K562 (cell line): ENCODE data around the gene SIGLEC11. TPM values are rescaled to one million over a fixed set of nuclear protein-coding genes. Genes with fewer than 3 reads are reported as not detected.

ENCODE experiments used
- BRCA1 ChIP-seq, 2 experiments: fragments of 450-650 bp in 1 of 2; sonication (generic) in 1 of 2; formaldehyde crosslinking in 1 of 2; IDR thresholded peaks; 2 replicates each; pipeline versions ENCODE4 v1.5.0 to v1.6.1; 2017 to 2020; ENCODE audit warnings: mild to moderate bottlenecking in 1 of 2, missing genetic modification reagents in 1 of 2
- CREB3L1 ChIP-seq: fragments of 450-650 bp; IDR thresholded peaks from 2 replicates; pipeline ENCODE4 v1.6.1; 2014; ENCODE audit warnings: low read depth, mild to moderate bottlenecking, moderate library complexity, borderline replicate concordance
- DDX20 ChIP-seq: fragments of 450-650 bp; IDR thresholded peaks from 2 replicates; pipeline ENCODE4 v1.6.1; 2016; ENCODE audit warnings: missing genetic modification characterization, low read depth, mild to moderate bottlenecking, missing compliant biosample characterization, moderate library complexity
- EP400 ChIP-seq: fragments of 450-650 bp; IDR thresholded peaks from 2 replicates; pipeline ENCODE4 v1.6.1; 2017; ENCODE audit warnings: antibody characterized with exemption, mild to moderate bottlenecking, moderate library complexity
- ETV6 ChIP-seq, 3 experiments: fragments of 150-350 bp in 1 of 3; sonication (generic) in 1 of 3; formaldehyde crosslinking in 1 of 3; IDR thresholded peaks; 2 replicates each; pipeline versions ENCODE4 v1.6.1 to v1.8.0; 2014 to 2022; ENCODE audit warnings: borderline replicate concordance in 2 of 3, low read depth in 2 of 3, antibody characterized with exemption in 1 of 3, low read length in 1 of 3, mild to moderate bottlenecking in 1 of 3, missing genetic modification reagents in 1 of 3
- HDAC3 ChIP-seq: fragments of 450-650 bp; IDR thresholded peaks from 2 replicates; pipeline ENCODE4 v1.6.1; 2018; ENCODE audit warnings: borderline replicate concordance, mild to moderate bottlenecking, moderate library complexity; ENCODE audit not compliant: partially characterized antibody
- MAFF ChIP-seq: IDR thresholded peaks from 2 replicates; pipeline ENCODE4 v1.6.1; 2012; ENCODE audit warnings: low read length, improper control_type of control experiment
- MTF1 ChIP-seq: fragments of 250-450 bp; sonication (Bioruptor Pico); IDR thresholded peaks from 2 replicates; pipeline ENCODE4 v1.9.0; 2021; ENCODE audit warnings: moderate library complexity, mild to moderate bottlenecking, inconsistent platforms, borderline replicate concordance
- OTX1 ChIP-seq: fragments of 450-650 bp; formaldehyde crosslinking; IDR thresholded peaks from 2 replicates; pipeline ENCODE4 v1.4.0; 2022; ENCODE audit warnings: mild to moderate bottlenecking
- POLR3G ChIP-seq: IDR thresholded peaks from 2 replicates; pipeline ENCODE4 v1.6.1; 2011; ENCODE audit not compliant: insufficient read length, insufficient replicate concordance; ENCODE audit errors: extremely low read depth
- RBM14 ChIP-seq: fragments of 200-400 bp; formaldehyde crosslinking; IDR thresholded peaks from 2 replicates; pipeline ENCODE4 v1.6.1; 2018; ENCODE audit warnings: low read depth, mild to moderate bottlenecking, low read length, moderate library complexity, borderline replicate concordance; ENCODE audit not compliant: insufficient read depth
- SAP30 ChIP-seq: fragments of 200-600 bp; sonication (generic); IDR thresholded peaks from 2 replicates; pipeline ENCODE4 v1.6.1; 2012; ENCODE audit warnings: borderline replicate concordance, low read depth, mild to moderate bottlenecking, moderate library complexity, low read length, control low read depth, inconsistent platforms; ENCODE audit not compliant: insufficient read depth, poor library complexity, severe bottlenecking
- SNAPC5 ChIP-seq: fragments of 250-450 bp; sonication (Bioruptor Pico); IDR thresholded peaks from 2 replicates; pipeline ENCODE4 v1.8.0; 2021; ENCODE audit warnings: moderate library complexity, mild to moderate bottlenecking, inconsistent platforms
- TAF15 ChIP-seq: fragments of 200-400 bp; formaldehyde crosslinking; IDR thresholded peaks from 2 replicates; pipeline ENCODE4 v1.6.1; 2017; ENCODE audit warnings: mild to moderate bottlenecking, low read depth, low read length, moderate library complexity
- ZNF165 ChIP-seq: fragments of 250-450 bp; sonication (Bioruptor Pico); IDR thresholded peaks from 2 replicates; pipeline ENCODE4 v1.4.0; 2020; ENCODE audit warnings: borderline replicate concordance
- ZNF174 ChIP-seq: fragments of 250-450 bp; sonication (Bioruptor Pico); IDR thresholded peaks from 2 replicates; pipeline ENCODE4 v1.4.0; 2020; ENCODE audit warnings: mild to moderate bottlenecking
- ZNF592 ChIP-seq: fragments of 450-650 bp; IDR thresholded peaks from 2 replicates; pipeline ENCODE4 v1.6.1; 2017; ENCODE audit warnings: antibody characterized with exemption, mild to moderate bottlenecking
- ZNF766 ChIP-seq: fragments of 200-800 bp; sonication (Bioruptor generic); conservative IDR thresholded peaks from 2 replicates; pipeline ENCODE4 v1.6.1; 2016; ENCODE audit warnings: missing genetic modification characterization, missing compliant biosample characterization
- ZNF77 ChIP-seq: fragments of 250-450 bp; sonication (Bioruptor Pico); IDR thresholded peaks from 2 replicates; pipeline ENCODE4 v1.5.0; 2020
- polyA plus RNA-seq, 8 experiments: library from polyadenylated mRNA; depleted of rRNA in 4 of 8; stranded (reverse) in 5 of 8; unstranded in 3 of 8; fragments of >200 nt; fragmentation: Nextera tagmentation in 2 of 8; fragmentation: Illumina TruSeq in 1 of 8; extraction: Ambion mirVana in 2 of 8; extraction: Trizol in 1 of 8; gene quantifications; 2 replicates each; pipeline versions ENCODE4 v1.2.1 to v1.2.3, GENCODE V29; 2011 to 2014; ENCODE audit warnings: inconsistent platforms in 1 of 8, missing spikeins in 1 of 8
- total RNA-seq, 7 experiments: library from RNA; depleted of rRNA in 6 of 7; stranded (reverse); fragments of >200 nt in 6 of 7; fragmentation: Illumina TruSeq in 2 of 7; extraction: Trizol in 2 of 7; gene quantifications; 2 replicates each; pipeline versions ENCODE4 v1.2.1 to v1.2.3, GENCODE V29; 2011 to 2021; ENCODE audit warnings: low replicate concordance in 1 of 7

SIGLEC11 gene
- total and polyA plus RNA-seq, 9 of the 15 experiments (the other 6 are each of a cell fraction or from before 2014, with no cell fraction given): not detected

DNA sequence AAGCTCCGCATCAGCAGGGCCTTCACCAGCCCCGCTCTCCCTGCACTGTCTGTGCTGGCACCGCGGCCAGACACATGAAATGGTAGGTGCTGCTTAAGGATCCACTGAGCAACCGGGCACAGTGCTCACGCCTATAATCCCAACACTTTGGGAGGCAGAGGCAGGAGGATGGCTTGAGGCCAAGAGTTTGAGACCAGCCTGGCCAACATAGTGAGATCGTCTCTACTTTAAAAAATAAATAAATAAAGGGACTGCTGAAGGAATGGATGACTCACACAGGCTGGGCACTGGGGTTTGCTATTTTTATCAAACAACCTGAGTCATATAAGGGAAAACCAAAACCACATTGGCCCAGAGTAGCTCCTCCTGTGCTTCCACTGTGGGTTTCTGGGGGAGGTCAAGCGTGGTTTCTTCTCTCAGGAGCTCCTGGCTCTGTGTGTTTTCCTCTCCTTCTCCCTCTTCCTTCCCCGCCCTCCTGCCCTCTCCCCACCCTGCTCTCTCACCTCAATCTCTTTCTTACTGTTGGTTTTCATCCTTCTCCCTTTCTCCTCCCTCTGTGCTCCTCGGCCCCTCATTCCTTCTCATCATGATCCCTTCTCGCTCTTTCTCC lies 42.9 kb upstream of the SIGLEC11 start (continued):
- TF ChIP-seq ZNF165: no peak
- TF ChIP-seq TAF15: no peak
- no peak for TF ChIP-seq HDAC3
- no peak for TF ChIP-seq SAP30
- TF ChIP-seq ZNF77 (CRISPR knock-in tag): no peak
- peak; percentile 77; the same call in 1 of the 2 replicates for TF ChIP-seq ZNF766 (CRISPR knock-in tag)
- no peak for TF ChIP-seq ZNF592
- TF ChIP-seq EP400: no peak
- TF ChIP-seq OTX1 (CRISPR knock-in tag): 0 out of 2 replicates have a peak, but pooled peaks have one; percentile 73
- TF ChIP-seq ETV6 (IDR thresholded peaks at IDR 0.05; ENCODE audit: borderline replicate concordance in 1 of 2, low read depth in 2 of 2, low read length in 1 of 2): no peak
- no peak for TF ChIP-seq ETV6 (CRISPR knock-in tag; IDR thresholded peaks at IDR 0.05; ENCODE audit: borderline replicate concordance)
- no peak for TF ChIP-seq BRCA1 (IDR thresholded peaks at IDR 0.05)
- no peak for TF ChIP-seq BRCA1 (CRISPR knock-in tag; IDR thresholded peaks at IDR 0.05)
- no peak for TF ChIP-seq CREB3L1
- TF ChIP-seq MTF1 (CRISPR knock-in tag): no peak
- no peak for TF ChIP-seq RBM14
- TF ChIP-seq POLR3G: no peak
- no peak for TF ChIP-seq DDX20 (tag)
- peak; percentile 28; the same call in 1 of the 2 replicates for TF ChIP-seq MAFF
- no peak for TF ChIP-seq ZNF174
- TF ChIP-seq SNAPC5 (CRISPR knock-in tag): no peak
